ENCODE results near the gene HSD17B2. TPM values are rescaled to one million over a fixed set of nuclear protein-coding genes. Genes with fewer than 3 reads are reported as not detected.

HSD17B2 gene
- total RNA-seq, 1 experiment from 2014 or later: 0.55 TPM

GRCh38 chr16:82088483-82088882 lies 53.4 kb downstream of the HSD17B2 start (continued):
- no peak for TF ChIP-seq GRHL2 (CRISPR knock-in tag; IDR thresholded peaks at IDR 0.05; ENCODE audit: insufficient replicate concordance, severe bottlenecking)
- no peak for TF ChIP-seq NFATC4 (CRISPR knock-in tag; IDR thresholded peaks at IDR 0.05)
- no peak for TF ChIP-seq NFYB (CRISPR knock-in tag; conservative IDR thresholded peaks at IDR 0.05; ENCODE audit: low read depth)

- Mint-ChIP-seq H3K4me1 (peaks cover 33% of the 10 kb centered on the region), H3K4me3 (no peak overlapping the region), H3K36me3 (no peaks in the 10 kb centered on the region), H3K9me3 (peaks cover 9% of the 10 kb centered on the region), H3K27ac (no peak overlapping the region), H3K27me3 (ENCODE audit: low read depth) (no peaks in the 10 kb centered on the region)
- POLR2A ChIA-PET: no interaction called here
- DNase-seq (ENCODE audit: low spot score) (no peak), ATAC-seq (no peak)
- TF ChIP-seq IRF1 (CRISPR knock-in tag; IDR thresholded peaks at IDR 0.05): no peak
- CTCF ChIA-PET: interaction anchor here (1.8 to 1.9 kb wide), 2 partner anchors 94 to 139 kb away, joined by 4 to 5 read pairs; no protein-coding TSS in a partner anchor
Observed at GRCh38 chr16:82091241-82091640, 56.2 kb downstream of the HSD17B2 start.

- CTCF ChIA-PET: no interaction called here
- no peaks in the 10 kb centered on the region for H3K27me3 Mint-ChIP-seq (ENCODE audit: low read depth)
Observed at GRCh38 chr16:82092711-82093110, 57.7 kb downstream of the HSD17B2 start.

More at GRCh38 chr16:82092711-82093110, 57.7 kb downstream of the HSD17B2 start:
- H3K4me1 Mint-ChIP-seq: peaks cover 33% of the 10 kb centered on the region
- no peak for ATAC-seq
- H3K27ac Mint-ChIP-seq: no peak overlapping the region
- H3K4me3 Mint-ChIP-seq: no peak overlapping the region
- peaks cover 5% of the 10 kb centered on the region for H3K9me3 Mint-ChIP-seq
- H3K36me3 Mint-ChIP-seq: no peaks in the 10 kb centered on the region
- no peak for DNase-seq (ENCODE audit: low spot score)
- no peak for TF ChIP-seq AFF4 (CRISPR knock-in tag; IDR thresholded peaks at IDR 0.05; ENCODE audit: borderline replicate concordance)
- TF ChIP-seq TEAD1 (CRISPR knock-in tag; IDR thresholded peaks at IDR 0.05): no peak
- TF ChIP-seq OVOL2 (CRISPR knock-in tag; IDR thresholded peaks at IDR 0.05; ENCODE audit: borderline replicate concordance): no peak
- TF ChIP-seq JAZF1 (CRISPR knock-in tag; IDR thresholded peaks at IDR 0.05): no peak
- TF ChIP-seq NR2C2 (CRISPR knock-in tag; IDR thresholded peaks at IDR 0.05): no peak
- TF ChIP-seq CDX4 (CRISPR knock-in tag; IDR thresholded peaks at IDR 0.05; ENCODE audit: borderline replicate concordance): no peak
- TF ChIP-seq E2F1 (CRISPR knock-in tag; IDR thresholded peaks at IDR 0.05): no peak
- no peak for TF ChIP-seq SMAD4 (CRISPR knock-in tag; IDR thresholded peaks at IDR 0.05)
- no peak for TF ChIP-seq PREB (CRISPR knock-in tag; IDR thresholded peaks at IDR 0.05; ENCODE audit: borderline replicate concordance)
- TF ChIP-seq E2F5 (CRISPR knock-in tag; IDR thresholded peaks at IDR 0.05): no peak
- no peak for TF ChIP-seq NFATC4 (CRISPR knock-in tag; IDR thresholded peaks at IDR 0.05)
- TF ChIP-seq PRRX2 (CRISPR knock-in tag; IDR thresholded peaks at IDR 0.05): no peak
- no peak for TF ChIP-seq SP1 (CRISPR knock-in tag; conservative IDR thresholded peaks at IDR 0.05)
- POLR2A ChIA-PET: no interaction called here

Measured in WTC11 (cell line).